HCT116 (cell line): ENCODE results near the gene CDK19.

Source experiments
- ATF3 ChIP-seq: IDR thresholded peaks from 2 replicates; pipeline ENCODE4 v1.6.1; 2012
- CTCF ChIP-seq, 3 experiments: fragments of 200-600 bp in 1 of 3; sonication (generic) in 1 of 3; IDR thresholded peaks in 2 of 3; conservative IDR thresholded peaks in 1 of 3; 2 replicates each; pipeline ENCODE4 v1.5.1; 2012 to 2017; ENCODE audit warnings: low read depth in 2 of 3, low read length in 2 of 3, antibody characterized with exemption in 1 of 3, borderline replicate concordance in 1 of 3, control low read depth in 1 of 3, mild to moderate bottlenecking in 1 of 3, mixed read lengths in 1 of 3, mixed run types in 1 of 3, moderate library complexity in 1 of 3; ENCODE audit not compliant: insufficient read depth in 1 of 3
- EGR1 ChIP-seq: IDR thresholded peaks from 2 replicates; pipeline ENCODE4 v1.6.1; 2012; ENCODE audit warnings: low read depth
- EZH2phosphoT487 ChIP-seq: fragments of 200-600 bp; IDR thresholded peaks from 2 replicates; pipeline ENCODE4 v1.6.1; 2018; ENCODE audit warnings: antibody characterized with exemption, borderline replicate concordance
- FOSL1 ChIP-seq: IDR thresholded peaks from 2 replicates; pipeline ENCODE4 v1.6.1; 2012; ENCODE audit warnings: low read depth
- POLR2AphosphoS5 ChIP-seq: IDR thresholded peaks from 2 replicates; pipeline ENCODE4 v1.6.1; 2011; ENCODE audit warnings: mild to moderate bottlenecking, low read depth, low read length, moderate library complexity
- RAD21 ChIP-seq: IDR thresholded peaks from 2 replicates; pipeline ENCODE4 v1.6.1; 2012; ENCODE audit warnings: low read depth, mild to moderate bottlenecking
- SRF ChIP-seq: IDR thresholded peaks from 2 replicates; pipeline ENCODE4 v1.6.1; 2012; ENCODE audit warnings: low read depth
- TF ChIP-seq, protein P1 (sequence below): IDR thresholded peaks from 2 replicates; pipeline ENCODE4 v1.6.1; 2012; ENCODE audit warnings: low read depth

DNA sequence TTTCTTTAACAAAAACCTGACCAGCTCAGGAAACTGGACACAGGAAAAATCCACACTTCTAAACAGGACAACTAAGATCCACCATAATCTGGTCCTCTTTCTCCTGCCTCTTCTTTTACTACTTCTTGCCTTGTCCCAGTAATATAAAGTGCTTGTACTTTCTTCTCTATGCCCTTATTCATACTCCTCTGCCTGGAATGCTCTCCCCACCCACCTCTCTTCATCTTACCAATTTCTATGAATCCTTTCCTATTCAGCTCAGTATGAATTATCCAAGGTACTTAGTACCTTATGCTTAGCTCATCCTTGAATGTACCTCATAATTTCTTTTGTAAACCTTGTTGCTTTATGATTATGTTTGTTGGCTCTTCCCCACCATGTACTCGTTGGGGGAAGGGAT lies 159.4 kb downstream of the CDK19 start:
- TF ChIP-seq EZH2phosphoT487 (no peak), POLR2AphosphoS5 (no peak), EGR1 (no peak), FOSL1 (no peak), RAD21 (no peak), CTCF (IDR thresholded peaks at IDR 0.05 in 2 of 3, conservative IDR thresholded peaks at IDR 0.05 in 1 of 3; ENCODE audit: borderline replicate concordance in 1 of 3, insufficient read depth in 1 of 3, low read depth in 2 of 3, low read length in 2 of 3) (no peak), ATF3 (no peak), SRF (no peak)
- TF ChIP-seq, protein P1, sequence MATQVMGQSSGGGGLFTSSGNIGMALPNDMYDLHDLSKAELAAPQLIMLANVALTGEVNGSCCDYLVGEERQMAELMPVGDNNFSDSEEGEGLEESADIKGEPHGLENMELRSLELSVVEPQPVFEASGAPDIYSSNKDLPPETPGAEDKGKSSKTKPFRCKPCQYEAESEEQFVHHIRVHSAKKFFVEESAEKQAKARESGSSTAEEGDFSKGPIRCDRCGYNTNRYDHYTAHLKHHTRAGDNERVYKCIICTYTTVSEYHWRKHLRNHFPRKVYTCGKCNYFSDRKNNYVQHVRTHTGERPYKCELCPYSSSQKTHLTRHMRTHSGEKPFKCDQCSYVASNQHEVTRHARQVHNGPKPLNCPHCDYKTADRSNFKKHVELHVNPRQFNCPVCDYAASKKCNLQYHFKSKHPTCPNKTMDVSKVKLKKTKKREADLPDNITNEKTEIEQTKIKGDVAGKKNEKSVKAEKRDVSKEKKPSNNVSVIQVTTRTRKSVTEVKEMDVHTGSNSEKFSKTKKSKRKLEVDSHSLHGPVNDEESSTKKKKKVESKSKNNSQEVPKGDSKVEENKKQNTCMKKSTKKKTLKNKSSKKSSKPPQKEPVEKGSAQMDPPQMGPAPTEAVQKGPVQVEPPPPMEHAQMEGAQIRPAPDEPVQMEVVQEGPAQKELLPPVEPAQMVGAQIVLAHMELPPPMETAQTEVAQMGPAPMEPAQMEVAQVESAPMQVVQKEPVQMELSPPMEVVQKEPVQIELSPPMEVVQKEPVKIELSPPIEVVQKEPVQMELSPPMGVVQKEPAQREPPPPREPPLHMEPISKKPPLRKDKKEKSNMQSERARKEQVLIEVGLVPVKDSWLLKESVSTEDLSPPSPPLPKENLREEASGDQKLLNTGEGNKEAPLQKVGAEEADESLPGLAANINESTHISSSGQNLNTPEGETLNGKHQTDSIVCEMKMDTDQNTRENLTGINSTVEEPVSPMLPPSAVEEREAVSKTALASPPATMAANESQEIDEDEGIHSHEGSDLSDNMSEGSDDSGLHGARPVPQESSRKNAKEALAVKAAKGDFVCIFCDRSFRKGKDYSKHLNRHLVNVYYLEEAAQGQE = no peak
